OCI-LY3 (cell line): Measurements from ENCODE around the gene ABCA4.

Experiments
- EZH2phosphoT487 ChIP-seq: fragments of 200-600 bp; shearing (Covaris generic); IDR thresholded peaks from 2 replicates; pipeline ENCODE4 v1.6.1; 2018; ENCODE audit warnings: antibody characterized with exemption, mixed run types, low read depth
- TF ChIP-seq, protein P1 (sequence below): fragments of 200-600, 300-600 bp; sonication (generic); IDR thresholded peaks from 2 replicates; pipeline ENCODE4 v1.5.1; 2014; ENCODE audit warnings: antibody characterized with exemption, low read length, low read depth

DNA sequence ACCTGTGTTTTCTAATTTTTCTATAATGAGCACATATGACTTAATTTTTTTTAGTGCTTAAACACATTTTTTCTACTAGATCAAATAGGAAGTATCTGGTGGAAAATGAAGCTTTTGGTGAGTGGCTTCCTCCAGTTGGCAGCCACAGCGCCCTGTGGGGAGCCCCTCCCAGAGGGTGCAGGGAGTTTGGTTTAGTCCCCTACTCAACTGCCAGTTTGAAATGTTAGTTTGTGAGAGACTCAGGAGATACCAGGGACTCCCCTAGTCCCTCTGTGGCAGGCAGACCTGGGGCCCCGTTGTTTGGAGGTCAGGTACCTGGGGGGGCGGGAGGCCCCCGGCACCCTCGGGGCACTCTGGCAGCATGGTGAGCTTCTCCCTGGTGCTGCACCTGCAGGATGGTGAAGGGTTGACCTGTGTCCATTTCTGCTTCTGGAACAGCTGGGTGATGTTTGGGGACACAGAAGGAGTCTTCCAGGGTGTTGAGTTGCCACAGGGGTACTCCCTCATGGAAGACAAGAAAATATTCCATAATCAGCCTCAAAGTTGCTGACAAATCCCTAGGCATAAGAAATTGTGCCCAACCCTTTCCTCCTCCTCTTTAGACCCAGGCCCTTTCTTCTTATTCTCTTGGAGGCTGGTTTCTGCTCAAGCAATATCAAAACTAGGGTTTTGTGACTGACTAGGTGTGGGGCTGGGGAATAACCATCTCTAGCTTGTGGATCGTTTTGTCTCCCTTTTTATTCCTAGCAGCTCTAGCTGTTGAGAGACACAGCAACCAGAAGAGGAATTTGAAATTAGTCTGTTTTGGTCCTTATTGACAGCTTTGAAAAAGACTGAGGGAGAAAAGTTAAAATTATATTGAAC lies 91.6 kb downstream of the ABCA4 start:
- TF ChIP-seq, protein P1, sequence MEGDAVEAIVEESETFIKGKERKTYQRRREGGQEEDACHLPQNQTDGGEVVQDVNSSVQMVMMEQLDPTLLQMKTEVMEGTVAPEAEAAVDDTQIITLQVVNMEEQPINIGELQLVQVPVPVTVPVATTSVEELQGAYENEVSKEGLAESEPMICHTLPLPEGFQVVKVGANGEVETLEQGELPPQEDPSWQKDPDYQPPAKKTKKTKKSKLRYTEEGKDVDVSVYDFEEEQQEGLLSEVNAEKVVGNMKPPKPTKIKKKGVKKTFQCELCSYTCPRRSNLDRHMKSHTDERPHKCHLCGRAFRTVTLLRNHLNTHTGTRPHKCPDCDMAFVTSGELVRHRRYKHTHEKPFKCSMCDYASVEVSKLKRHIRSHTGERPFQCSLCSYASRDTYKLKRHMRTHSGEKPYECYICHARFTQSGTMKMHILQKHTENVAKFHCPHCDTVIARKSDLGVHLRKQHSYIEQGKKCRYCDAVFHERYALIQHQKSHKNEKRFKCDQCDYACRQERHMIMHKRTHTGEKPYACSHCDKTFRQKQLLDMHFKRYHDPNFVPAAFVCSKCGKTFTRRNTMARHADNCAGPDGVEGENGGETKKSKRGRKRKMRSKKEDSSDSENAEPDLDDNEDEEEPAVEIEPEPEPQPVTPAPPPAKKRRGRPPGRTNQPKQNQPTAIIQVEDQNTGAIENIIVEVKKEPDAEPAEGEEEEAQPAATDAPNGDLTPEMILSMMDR, result no peak
- no peak for TF ChIP-seq EZH2phosphoT487
